Measurements from ENCODE around the gene ZDHHC12.

Gene ZDHHC12

DNA sequence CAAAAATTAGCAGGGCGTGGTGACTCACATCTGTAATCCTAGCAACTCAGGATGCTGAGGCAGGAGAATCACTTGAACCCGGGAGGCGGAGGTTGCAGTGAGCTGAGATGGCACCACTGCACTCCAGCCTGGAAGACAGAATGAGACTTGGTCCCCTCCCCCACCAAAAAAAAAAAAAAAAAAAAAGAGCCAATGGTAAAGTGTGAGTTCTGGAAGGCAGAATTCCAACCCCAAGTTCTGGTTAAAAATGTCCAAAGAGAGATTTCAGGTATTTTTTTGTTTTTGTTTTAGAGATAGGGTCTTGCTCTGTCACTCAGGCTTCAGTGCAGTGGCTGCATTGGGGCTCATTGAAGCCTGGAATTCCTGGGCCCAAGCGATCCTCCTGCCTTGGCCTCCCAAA, 36.5 kb downstream of the ZDHHC12 start:
- Histone ChIP-seq H3K4me3 (ENCODE audit: low read depth, low read length) (no peak overlapping the region), H3K27ac (no peak overlapping the region), H3K27me3 (ENCODE audit: control insufficient read depth, insufficient read depth, low read length) (no peaks in the 10 kb centered on the region), H3K9ac (no peak overlapping the region), H3K9me3 (ENCODE audit: control insufficient read depth, low read length) (no peaks in the 10 kb centered on the region), H2AFZ (no peak overlapping the region), H3K4me1 (no peaks in the 10 kb centered on the region), H3K4me2 (ENCODE audit: low read length) (no peak overlapping the region), H3K36me3 (ENCODE audit: control insufficient read depth, insufficient read depth, low read length) (no peaks in the 10 kb centered on the region), H3K79me2 (peaks cover 5% of the 10 kb centered on the region)
- no peak for TF ChIP-seq CTCF (IDR thresholded peaks at IDR 0.05)

DNA sequence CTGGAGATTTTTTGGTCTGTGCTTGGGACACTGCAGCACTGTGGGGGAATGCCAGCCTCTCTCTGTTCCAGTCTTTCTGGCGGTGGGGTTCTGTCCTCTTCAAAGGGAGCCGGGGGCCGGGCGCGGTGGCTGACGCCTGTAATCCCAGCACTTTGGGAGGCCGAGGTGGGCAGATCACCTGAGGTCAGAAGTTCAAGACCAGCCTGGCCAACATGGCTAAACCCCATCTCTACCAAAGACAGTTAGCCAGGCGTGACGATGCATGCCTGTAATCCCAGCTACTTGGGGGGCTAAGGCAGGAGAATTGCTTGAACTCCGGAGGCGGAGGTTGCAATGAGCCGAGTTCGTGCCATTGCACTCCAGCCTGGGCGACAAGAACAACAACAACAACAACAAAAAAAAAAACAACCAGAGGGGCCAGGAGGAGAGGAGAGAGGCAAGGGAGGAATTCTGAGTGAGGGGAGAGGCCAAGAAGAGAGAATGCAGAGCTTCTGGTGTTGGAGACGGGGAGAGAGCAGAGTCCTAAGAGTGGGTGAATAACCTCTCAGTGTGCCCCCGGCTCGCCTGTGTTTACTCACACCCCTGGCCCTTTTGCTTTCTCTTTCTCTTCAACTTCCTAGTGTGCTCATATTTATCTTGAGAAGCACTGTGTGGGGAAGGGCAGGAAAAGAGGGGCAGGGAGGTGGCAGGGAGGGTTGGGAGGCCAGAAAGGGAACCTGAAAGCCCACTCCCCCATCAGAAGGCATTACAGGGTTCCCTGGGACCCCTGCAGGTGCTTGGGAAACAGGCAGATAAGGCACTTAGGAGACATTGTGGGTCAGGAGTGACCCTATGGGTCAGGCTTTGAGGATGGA, 38.1 kb downstream of the ZDHHC12 start:
- Histone ChIP-seq H3K4me2 (ENCODE audit: low read length) (no peak overlapping the region), H3K9me3 (ENCODE audit: control insufficient read depth, low read length) (no peaks in the 10 kb centered on the region), H3K4me1 (no peaks in the 10 kb centered on the region), H3K4me3 (ENCODE audit: low read depth, low read length) (no peak overlapping the region), H3K27me3 (ENCODE audit: control insufficient read depth, insufficient read depth, low read length) (no peaks in the 10 kb centered on the region), H3K36me3 (ENCODE audit: control insufficient read depth, insufficient read depth, low read length) (no peaks in the 10 kb centered on the region), H3K79me2 (peaks cover 5% of the 10 kb centered on the region), H3K27ac (no peak overlapping the region), H2AFZ (no peak overlapping the region), H3K9ac (no peak overlapping the region)
- TF ChIP-seq CTCF (IDR thresholded peaks at IDR 0.05): no peak

GRCh38 chr9:128684325-128685199, 39.4 kb downstream of the ZDHHC12 start:
- H3K36me3 ChIP-seq (ENCODE audit: control insufficient read depth, insufficient read depth, low read length): no peaks in the 10 kb centered on the region
- H3K4me3 ChIP-seq (ENCODE audit: low read depth, low read length): peak overlapping the region; percentile 91
- no peaks in the 10 kb centered on the region for H3K79me2 ChIP-seq
- H3K9ac ChIP-seq: no peak overlapping the region
- TF ChIP-seq CTCF (IDR thresholded peaks at IDR 0.05): no peak
- no peaks in the 10 kb centered on the region for H3K27me3 ChIP-seq (ENCODE audit: control insufficient read depth, insufficient read depth, low read length)
- H3K27ac ChIP-seq: peak overlapping the region; percentile 65
- peak overlapping the region; percentile 98 for H3K4me2 ChIP-seq (ENCODE audit: low read length)
- no peaks in the 10 kb centered on the region for H3K9me3 ChIP-seq (ENCODE audit: control insufficient read depth, low read length)
- no peaks in the 10 kb centered on the region for H3K4me1 ChIP-seq
- peak overlapping the region; percentile 83 for H2AFZ ChIP-seq

- peak overlapping the region; percentile 83 for H2AFZ ChIP-seq
- no peaks in the 10 kb centered on the region for H3K36me3 ChIP-seq (ENCODE audit: control insufficient read depth, insufficient read depth, low read length)
- H3K9ac ChIP-seq: no peak overlapping the region
- TF ChIP-seq CTCF (IDR thresholded peaks at IDR 0.05): no peak
- no peaks in the 10 kb centered on the region for H3K79me2 ChIP-seq
- H3K27ac ChIP-seq: peak overlapping the region; percentile 65
- H3K9me3 ChIP-seq (ENCODE audit: control insufficient read depth, low read length): no peaks in the 10 kb centered on the region
- H3K4me2 ChIP-seq (ENCODE audit: low read length): peak overlapping the region; percentile 98
- no peaks in the 10 kb centered on the region for H3K27me3 ChIP-seq (ENCODE audit: control insufficient read depth, insufficient read depth, low read length)
- peak overlapping the region; percentile 91 for H3K4me3 ChIP-seq (ENCODE audit: low read depth, low read length)
- H3K4me1 ChIP-seq: no peaks in the 10 kb centered on the region
Observed at GRCh38 chr9:128684065-128684324, 39.9 kb downstream of the ZDHHC12 start.
